DND-41 (cell line): ENCODE measurements around the gene FBLIM1.

Source experiments
- ATAC-seq: fragments of 200-7000 bp; cut with Tn5 transposase; 3 replicates; pipeline ENCODE4 v1.9.1; 2021; ENCODE audit warnings: low read depth; ENCODE audit not compliant: insufficient read depth
- DNase-seq: peaks from one replicate; pipeline ENCODE4 v3.0.0-alpha.2; 2020
- H2AFZ ChIP-seq: 2 replicates; pipeline ENCODE4 v1.6.0; 2012; ENCODE audit warnings: low read depth, low read length
- H3K27ac ChIP-seq: 2 replicates; pipeline ENCODE4 v1.5.1; 2012; ENCODE audit warnings: low read length, inconsistent platforms
- H3K27me3 ChIP-seq: fragments of 200-600 bp; sonication (generic); 2 replicates; pipeline ENCODE4 v1.6.0; 2012; ENCODE audit warnings: low read length, mild to moderate bottlenecking, inconsistent platforms; ENCODE audit not compliant: insufficient read depth, poor library complexity
- H3K36me3 ChIP-seq: 2 replicates; pipeline ENCODE4 v1.5.1; 2012; ENCODE audit warnings: low read length, inconsistent platforms; ENCODE audit not compliant: insufficient read depth
- H3K4me1 ChIP-seq: 2 replicates; pipeline ENCODE4 v1.5.1; 2012; ENCODE audit warnings: mild to moderate bottlenecking, low read length; ENCODE audit not compliant: insufficient read depth
- H3K4me2 ChIP-seq: 2 replicates; pipeline ENCODE4 v1.6.0; 2012; ENCODE audit warnings: mild to moderate bottlenecking, moderate library complexity, low read length, inconsistent platforms; ENCODE audit not compliant: insufficient read depth
- H3K4me3 ChIP-seq, 2 experiments: fragments of 200-600 bp in 1 of 2; shearing (Covaris generic) in 1 of 2; 2 replicates each; pipeline ENCODE4 v1.5.1; 2012 to 2016; ENCODE audit warnings: inconsistent platforms in 2 of 2, low read length in 2 of 2, mild to moderate bottlenecking in 2 of 2, low read depth in 1 of 2, moderate library complexity in 1 of 2
- H3K79me2 ChIP-seq: 2 replicates; pipeline ENCODE4 v1.6.0; 2012; ENCODE audit warnings: low read length, inconsistent platforms; ENCODE audit not compliant: insufficient read depth
- H3K9ac ChIP-seq: 2 replicates; pipeline ENCODE4 v1.6.0; 2012; ENCODE audit warnings: low read depth, mild to moderate bottlenecking, inconsistent platforms, low read length, moderate library complexity
- H3K9me3 ChIP-seq: 2 replicates; pipeline ENCODE4 v1.5.1; 2012; ENCODE audit warnings: low read length, moderate library complexity, mild to moderate bottlenecking, inconsistent platforms; ENCODE audit not compliant: insufficient read depth, severe bottlenecking
- H4K20me1 ChIP-seq: 2 replicates; pipeline ENCODE4 v1.6.0; 2012; ENCODE audit warnings: low read length; ENCODE audit not compliant: insufficient read depth
- EZH2 ChIP-seq: IDR thresholded peaks from 3 replicates; pipeline ENCODE4 v1.6.1; 2012; ENCODE audit warnings: borderline replicate concordance, low read depth, mild to moderate bottlenecking, moderate library complexity, low read length, inconsistent platforms; ENCODE audit not compliant: severe bottlenecking
- TF ChIP-seq, protein P1 (sequence below): IDR thresholded peaks from 2 replicates; pipeline ENCODE4 v1.5.1; 2012; ENCODE audit warnings: borderline replicate concordance, low read length, moderate library complexity, mild to moderate bottlenecking; ENCODE audit not compliant: poor library complexity, severe bottlenecking; ENCODE audit errors: extremely low read depth

The FBLIM1 gene

DNA sequence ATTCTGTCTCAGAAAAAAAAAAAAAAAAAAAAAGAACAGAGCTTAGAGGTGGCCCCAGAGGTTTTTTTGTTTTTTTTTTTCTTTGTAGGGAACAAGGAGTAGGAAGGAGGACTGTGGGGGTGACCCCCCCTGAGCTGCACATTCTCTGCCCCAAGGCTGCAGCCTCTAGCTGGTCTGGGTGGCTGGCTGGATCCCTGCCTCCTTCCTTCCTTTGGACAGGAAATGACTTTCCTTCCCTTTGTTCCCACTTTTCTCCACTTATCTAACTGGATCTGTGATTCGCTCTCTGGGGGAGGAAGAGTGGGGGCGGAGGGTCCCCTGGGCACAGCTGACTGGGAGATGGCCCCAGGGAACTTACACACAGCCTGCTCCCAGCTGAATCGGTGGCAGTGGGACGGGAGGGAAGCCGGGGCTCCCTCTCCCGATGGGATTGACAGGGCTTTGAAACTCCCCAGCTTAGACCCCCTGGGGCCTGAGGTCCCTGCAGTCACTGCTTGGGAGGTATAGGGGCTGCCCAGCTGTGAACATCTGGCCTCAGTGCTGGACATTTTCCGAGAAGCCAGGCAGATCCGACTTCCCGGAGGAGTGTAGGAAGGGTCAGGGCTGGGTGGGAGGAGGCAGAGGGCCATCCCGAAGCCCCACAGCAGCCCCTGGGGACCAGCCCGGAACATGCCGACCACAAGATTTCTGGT, 2.1 kb downstream of the FBLIM1 start:
- no peak overlapping the region for H3K4me2 ChIP-seq
- H3K4me3 ChIP-seq = no peak overlapping the region
- no peak overlapping the region for H3K27ac ChIP-seq
- H3K79me2 ChIP-seq = no peaks in the 10 kb centered on the region
- TF ChIP-seq EZH2 = no peak
- TF ChIP-seq, protein P1, sequence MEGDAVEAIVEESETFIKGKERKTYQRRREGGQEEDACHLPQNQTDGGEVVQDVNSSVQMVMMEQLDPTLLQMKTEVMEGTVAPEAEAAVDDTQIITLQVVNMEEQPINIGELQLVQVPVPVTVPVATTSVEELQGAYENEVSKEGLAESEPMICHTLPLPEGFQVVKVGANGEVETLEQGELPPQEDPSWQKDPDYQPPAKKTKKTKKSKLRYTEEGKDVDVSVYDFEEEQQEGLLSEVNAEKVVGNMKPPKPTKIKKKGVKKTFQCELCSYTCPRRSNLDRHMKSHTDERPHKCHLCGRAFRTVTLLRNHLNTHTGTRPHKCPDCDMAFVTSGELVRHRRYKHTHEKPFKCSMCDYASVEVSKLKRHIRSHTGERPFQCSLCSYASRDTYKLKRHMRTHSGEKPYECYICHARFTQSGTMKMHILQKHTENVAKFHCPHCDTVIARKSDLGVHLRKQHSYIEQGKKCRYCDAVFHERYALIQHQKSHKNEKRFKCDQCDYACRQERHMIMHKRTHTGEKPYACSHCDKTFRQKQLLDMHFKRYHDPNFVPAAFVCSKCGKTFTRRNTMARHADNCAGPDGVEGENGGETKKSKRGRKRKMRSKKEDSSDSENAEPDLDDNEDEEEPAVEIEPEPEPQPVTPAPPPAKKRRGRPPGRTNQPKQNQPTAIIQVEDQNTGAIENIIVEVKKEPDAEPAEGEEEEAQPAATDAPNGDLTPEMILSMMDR = no peak
- H3K4me1 ChIP-seq = no peaks in the 10 kb centered on the region
- no peaks in the 10 kb centered on the region for H3K27me3 ChIP-seq
- no peaks in the 10 kb centered on the region for H4K20me1 ChIP-seq
- H3K9me3 ChIP-seq = no peaks in the 10 kb centered on the region
- H3K9ac ChIP-seq = no peak overlapping the region
- DNase-seq (no peak), ATAC-seq (no peak)
- no peak overlapping the region for H2AFZ ChIP-seq
- H3K36me3 ChIP-seq = no peaks in the 10 kb centered on the region

DNA sequence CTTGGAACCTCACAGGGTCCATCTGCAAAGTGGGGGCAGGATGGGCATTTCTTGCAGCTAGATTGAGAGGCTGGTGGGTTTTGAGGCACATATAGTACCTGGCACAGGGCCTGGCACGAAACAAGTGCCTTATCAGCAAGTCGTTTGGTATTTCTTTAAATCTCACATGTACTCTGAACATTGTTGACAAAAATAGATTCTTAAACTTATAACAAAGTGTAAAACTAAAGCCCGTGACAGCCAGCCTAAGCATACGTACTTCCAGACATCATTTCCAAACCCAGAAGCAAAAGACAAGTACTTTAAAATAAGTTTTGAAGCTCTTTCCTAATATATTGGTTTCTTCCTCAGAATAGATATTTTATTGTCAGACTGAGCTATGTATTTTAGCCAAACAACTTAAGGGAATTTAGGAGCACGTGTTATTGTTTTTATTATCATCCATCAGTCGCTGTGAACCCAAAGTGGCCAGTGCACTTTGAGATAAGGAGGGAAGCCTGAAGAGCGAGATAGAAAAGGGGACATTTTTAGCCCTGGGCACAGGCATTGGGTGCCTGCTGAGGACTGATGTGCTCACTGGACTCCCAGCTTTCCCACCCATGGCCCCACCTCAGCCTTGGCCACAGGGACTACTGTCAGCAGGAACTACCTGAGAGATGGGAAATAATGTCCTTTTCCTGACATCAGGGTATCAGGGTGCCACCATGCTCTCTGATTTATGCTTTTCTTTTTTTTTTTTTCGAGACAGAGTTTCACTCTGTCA, 3.0 kb downstream of the FBLIM1 start:
- Histone ChIP-seq H3K4me3 (no peak overlapping the region), H4K20me1 (no peaks in the 10 kb centered on the region), H3K27ac (no peak overlapping the region), H3K79me2 (no peaks in the 10 kb centered on the region), H3K4me1 (no peaks in the 10 kb centered on the region), H2AFZ (no peak overlapping the region), H3K9me3 (no peaks in the 10 kb centered on the region), H3K4me2 (no peak overlapping the region), H3K36me3 (no peaks in the 10 kb centered on the region), H3K27me3 (no peaks in the 10 kb centered on the region), H3K9ac (no peak overlapping the region)
- DNase-seq (no peak), ATAC-seq (no peak)
- TF ChIP-seq EZH2 = no peak
- TF ChIP-seq, protein P1 = no peak

DNA sequence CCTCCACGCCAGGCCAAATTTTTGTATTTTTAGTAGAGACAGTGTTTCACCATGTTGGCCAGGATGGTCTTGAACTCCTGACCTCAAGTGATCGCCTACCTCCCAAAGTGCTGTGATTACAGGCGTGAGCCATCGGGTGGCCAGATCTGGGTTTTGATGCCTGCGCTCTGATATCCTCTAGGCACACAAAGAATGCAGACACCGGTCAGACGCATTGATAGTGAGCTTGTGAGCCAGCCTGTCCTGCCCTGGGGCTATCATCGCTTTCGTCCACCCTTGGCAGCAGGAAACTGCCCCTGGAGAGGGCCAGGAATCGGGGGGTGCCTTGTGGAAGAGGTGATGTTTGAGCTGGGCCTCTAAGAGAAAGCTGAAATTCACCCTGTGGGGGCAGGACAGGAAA, 4.0 kb downstream of the FBLIM1 start:
- no peaks in the 10 kb centered on the region for H3K9me3 ChIP-seq
- no peaks in the 10 kb centered on the region for H3K36me3 ChIP-seq
- H3K4me1 ChIP-seq = no peaks in the 10 kb centered on the region
- H3K27ac ChIP-seq = no peak overlapping the region
- H4K20me1 ChIP-seq = no peaks in the 10 kb centered on the region
- H3K9ac ChIP-seq = no peak overlapping the region
- no peak overlapping the region for H3K4me2 ChIP-seq
- TF ChIP-seq EZH2 = no peak
- TF ChIP-seq, protein P1 = no peak
- DNase-seq (no peak), ATAC-seq (no peak)
- no peaks in the 10 kb centered on the region for H3K79me2 ChIP-seq
- no peaks in the 10 kb centered on the region for H3K27me3 ChIP-seq
- no peak overlapping the region for H2AFZ ChIP-seq
- H3K4me3 ChIP-seq = no peak overlapping the region
